Stimulated activated CD4-positive, alpha-beta T cell treated with anti-CD3 and anti-CD28 coated beads, Interleukin-2, amount 100 ng/mL, for 24 hours (primary cell): ENCODE measurements around the gene BAAT.

ENCODE experiments used
- DNase-seq, 2 donors: peaks; one replicate each; pipeline ENCODE4 v3.0.0-alpha.2; 2020

The BAAT gene

DNA sequence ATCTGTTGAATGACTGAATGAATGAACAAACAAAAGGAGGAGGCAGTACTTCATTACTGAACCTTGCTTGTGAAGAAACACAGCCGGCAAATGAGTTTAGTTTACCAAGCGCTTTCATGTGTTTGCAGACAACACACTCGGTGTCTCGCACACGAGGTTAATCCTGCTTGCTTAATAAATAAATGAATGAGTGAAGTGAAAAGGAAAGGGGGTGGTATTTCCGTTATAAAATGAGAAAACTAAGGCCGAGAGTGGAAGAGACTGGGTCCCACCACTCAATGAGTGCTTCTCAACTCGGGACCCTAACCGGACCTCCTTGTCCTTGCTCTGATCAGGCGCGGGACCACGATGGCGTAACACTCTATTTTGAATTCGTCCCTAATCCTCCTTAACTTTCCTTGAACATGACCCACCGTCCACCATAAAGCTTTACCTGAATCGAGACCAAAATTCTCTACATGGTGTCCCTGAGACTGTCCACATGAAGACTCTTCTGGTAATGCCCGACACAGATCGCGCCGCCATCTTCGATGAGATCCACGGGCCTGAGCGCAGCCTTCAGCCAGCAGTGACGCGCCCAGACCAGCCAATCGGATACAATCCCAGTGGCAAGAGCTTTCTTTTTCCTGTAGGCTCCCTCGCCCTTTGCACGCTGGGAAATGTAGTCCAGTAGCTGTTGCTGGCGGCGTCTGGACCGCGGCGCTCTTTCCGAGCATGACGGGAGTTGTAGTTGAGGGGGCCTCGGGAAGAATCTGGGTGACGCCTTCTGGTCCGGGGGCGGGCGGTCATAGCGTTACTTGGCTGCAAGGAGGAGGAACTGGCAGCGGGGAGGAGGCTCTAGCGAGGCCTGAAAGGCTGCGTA is 13.5 kb upstream of the BAAT start, which contains the start of the genes MRPL50 and ZNF189:
Gene MRPL50 (minus strand): TSS at position 551 of the 862 bp plus-strand sequence. CDS start 26 bp downstream, at position 525.
Gene ZNF189 (plus strand): TSS at position 784 of the 862 bp plus-strand sequence. CDS start 306 bp downstream, outside the sequence.
- peak; percentile 92 to 95 for DNase-seq

- no peak for DNase-seq
Measured at GRCh38 chr9:101397746-101398067, 12.9 kb upstream of the BAAT start.

GRCh38 chr9:101394687-101395086 is 9.9 kb upstream of the BAAT start:
- DNase-seq = no peak

- no peak for DNase-seq
Measured at GRCh38 chr9:101393135-101393534, 8.3 kb upstream of the BAAT start.

- no peak for DNase-seq
Measured at GRCh38 chr9:101388507-101388993, 3.7 kb upstream of the BAAT start.

GRCh38 chr9:101387871-101388506 is 3.2 kb upstream of the BAAT start:
- no peak for DNase-seq

DNA sequence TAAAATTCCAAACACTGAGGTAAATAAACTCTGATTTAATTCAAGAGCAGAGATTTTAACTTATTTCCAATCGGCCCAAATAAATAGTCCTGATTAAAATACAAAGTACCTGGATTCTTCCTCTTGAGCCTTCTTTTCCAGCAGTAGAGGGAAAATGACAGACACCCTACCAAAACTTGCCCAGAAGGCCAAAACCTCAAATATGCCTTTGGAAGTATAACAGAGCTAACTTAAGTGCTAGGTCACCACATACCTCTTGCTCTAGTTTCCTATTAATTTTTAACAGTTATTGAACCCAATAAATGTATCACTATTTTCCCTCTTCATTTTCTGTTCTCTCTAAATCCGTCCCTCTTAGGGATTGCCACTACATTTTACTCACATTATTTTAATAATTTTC is 1.4 kb downstream of the BAAT start:
- no peak for DNase-seq

DNA sequence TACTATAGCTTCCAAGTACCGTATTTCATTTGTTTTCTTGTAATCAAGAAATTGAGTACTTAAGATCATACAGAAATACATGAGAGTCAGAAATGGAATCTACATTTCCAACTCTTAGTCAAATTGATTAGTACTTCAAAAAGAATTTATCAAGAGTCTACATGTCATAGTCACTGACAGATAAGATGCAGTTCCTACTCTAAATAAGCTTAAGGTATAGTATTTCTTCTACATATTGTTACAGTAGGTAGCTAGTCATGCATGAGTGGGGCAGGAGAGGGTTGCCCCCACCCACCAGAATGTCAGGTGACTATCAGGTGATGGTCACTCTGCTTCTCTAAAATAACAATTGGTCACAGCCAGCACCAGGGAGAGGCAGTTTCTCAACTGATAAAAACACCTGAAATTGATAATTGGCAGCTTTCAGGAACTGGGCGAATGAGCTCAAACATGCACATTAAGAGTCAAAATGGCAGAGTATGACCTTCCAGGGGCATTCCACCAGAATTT is 2.9 kb downstream of the BAAT start:
- DNase-seq = no peak

GRCh38 chr9:101381118-101381517 is 3.7 kb downstream of the BAAT start:
- DNase-seq = no peak

GRCh38 chr9:101380295-101380694 is 4.5 kb downstream of the BAAT start:
- DNase-seq = no peak

GRCh38 chr9:101376111-101376848 is 8.5 kb downstream of the BAAT start:
- no peak for DNase-seq

DNA sequence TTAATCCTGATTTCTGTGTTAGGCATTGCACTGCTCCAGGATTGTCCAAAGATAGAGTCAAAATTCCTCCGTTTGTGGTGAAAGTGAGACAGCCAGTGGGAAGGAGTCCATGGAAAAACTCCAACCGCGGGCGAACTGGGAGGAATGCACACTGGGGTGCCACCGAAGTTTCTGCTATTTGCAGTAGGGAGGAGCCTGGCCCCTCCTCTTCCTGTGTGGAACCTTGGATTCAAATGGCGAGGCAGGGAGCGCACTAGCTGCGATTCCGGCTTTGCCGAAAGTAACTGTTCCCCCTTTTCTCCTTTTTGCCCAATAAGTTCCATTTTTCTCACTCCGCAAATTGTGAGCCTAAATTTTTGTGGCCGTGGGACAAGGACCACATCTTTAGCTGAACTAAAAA is 9.3 kb downstream of the BAAT start:
- no peak for DNase-seq

DNA sequence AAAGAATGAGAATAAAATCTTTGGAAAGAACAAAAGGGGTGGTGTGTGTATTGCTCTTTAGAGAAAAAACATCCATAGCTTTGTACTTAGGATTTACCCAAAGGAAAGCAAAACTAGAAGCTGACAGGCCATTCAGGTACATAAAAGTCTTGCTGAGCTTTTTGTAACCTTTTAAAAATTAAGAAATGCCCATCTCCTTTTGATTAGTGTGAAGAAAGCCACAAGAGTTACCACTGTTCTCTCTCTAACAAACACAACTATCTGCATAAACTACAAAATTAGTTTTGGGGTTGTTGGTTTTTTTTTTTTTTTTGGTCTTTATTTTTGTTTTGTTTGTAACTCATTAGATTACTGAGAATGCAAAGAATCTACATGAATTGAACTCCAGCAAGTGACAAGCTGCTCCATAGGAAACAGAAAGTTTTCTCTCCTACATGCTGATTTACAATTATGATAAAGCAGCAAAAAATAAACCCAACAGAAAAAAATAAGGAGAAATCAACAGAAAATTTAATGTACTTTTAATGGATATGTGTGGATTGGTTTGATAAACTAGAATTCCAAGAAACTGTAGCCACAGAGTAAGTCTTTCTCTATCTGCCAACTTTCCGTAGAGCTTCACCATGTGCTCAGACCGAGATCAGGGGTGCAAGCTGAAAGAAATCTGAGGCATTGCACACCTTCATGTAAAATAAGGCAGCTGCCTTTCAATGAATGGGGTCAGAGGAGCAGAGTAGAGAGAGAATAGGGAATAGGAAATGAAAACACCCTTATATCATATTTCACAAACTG is 12.3 kb downstream of the BAAT start:
- no peak for DNase-seq

GRCh38 chr9:101371813-101372212 is 13.0 kb downstream of the BAAT start:
- DNase-seq = no peak

- DNase-seq = no peak
Measured at GRCh38 chr9:101369884-101370531, 14.8 kb downstream of the BAAT start.

- no peak for DNase-seq
Measured at GRCh38 chr9:101369286-101369685, 15.5 kb downstream of the BAAT start.

- no peak for DNase-seq
Measured at GRCh38 chr9:101367323-101367722, 17.5 kb downstream of the BAAT start.

- no peak for DNase-seq
Measured at GRCh38 chr9:101366038-101366756, 18.6 kb downstream of the BAAT start.

DNA sequence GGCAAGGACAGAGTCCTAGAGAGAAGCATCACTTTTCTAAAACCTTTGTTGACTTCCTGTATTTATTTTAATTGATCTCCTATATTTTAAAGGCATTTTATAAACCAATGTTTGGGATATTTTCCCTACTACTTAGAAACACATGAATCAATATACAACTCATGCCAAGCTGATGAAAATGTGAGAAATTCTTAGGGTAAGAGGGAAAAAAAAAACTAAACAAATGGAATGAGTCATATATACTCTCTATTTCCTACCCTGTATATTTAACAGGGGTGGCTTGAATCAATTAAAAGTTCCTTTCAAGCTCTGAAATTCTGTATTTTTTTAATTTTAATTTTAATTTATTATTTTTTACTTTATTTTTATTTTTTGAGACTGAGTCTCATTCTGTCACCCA is 19.6 kb downstream of the BAAT start:
- DNase-seq = no peak

DNA sequence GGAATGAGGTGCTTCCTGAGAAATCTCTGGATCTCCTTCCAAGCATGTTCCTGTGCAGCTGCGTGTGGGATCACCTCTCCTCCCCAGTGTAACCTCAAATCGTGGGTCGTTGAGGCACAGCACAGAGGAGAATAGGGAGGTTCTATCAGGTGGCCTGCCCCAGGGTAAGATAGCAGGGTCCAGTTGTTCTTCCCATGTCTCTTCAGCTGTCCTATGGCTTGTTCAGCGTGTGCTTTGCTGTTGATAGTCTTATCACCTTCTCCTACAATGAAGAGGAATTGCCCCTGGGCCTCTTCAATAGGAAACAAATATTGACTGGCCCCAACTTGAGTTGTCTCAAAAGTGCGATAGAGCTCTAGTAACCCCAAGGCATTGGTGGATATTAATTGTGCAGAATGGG is 22.4 kb downstream of the BAAT start:
- no peak for DNase-seq

DNA sequence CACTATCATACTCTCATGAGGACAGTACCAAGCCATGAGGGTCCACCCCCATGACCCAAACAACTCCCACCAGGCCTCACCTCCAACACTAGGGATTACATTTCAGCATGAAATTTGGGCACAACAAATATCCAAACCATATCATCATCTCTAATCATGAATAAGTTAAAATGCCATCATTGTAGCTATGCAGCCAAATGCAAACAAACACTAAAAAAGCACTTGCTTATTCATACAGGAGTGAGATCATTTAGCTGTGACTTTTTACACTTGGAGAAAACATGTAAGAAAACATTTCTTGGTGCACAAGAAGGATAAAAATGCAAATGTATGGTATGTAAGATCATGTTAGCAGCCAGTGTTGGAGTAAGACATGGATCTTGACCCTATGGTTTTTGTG is 24.2 kb downstream of the BAAT start:
- DNase-seq = no peak
